SIG-M5 treated with dmso at 0.1 percent for 504 hours (cell line): ENCODE results near the gene NT5DC3.

ENCODE experiments used
- DNase-seq: peaks from one replicate; lab custom pipeline; 2025; ENCODE audit not compliant: unreplicated experiment; lab: John Stamatoyannopoulos, UW

Gene NT5DC3

DNA sequence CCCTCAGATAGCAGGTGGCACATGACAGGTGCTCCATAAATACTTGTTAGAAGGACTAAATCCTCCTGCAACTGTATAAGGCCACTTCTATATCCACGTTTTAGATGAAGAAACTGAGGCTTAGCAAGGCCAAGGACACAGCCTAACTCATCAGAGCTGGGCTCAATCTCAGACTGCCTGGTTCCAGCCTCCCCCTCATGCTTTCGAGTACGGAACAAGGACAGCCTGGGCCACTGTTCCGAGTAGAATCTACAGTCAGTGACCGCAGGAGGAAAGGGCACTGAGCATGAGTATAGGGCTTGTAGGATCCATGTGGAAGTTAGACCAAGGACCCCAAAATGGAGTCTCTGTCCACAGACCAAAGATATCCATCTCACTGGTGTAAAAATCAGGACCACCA, 84.6 kb downstream of the NT5DC3 start:
- no peak for DNase-seq

- DNase-seq: no peak
Observed at GRCh38 chr12:103755425-103755824, 85.6 kb downstream of the NT5DC3 start.

DNA sequence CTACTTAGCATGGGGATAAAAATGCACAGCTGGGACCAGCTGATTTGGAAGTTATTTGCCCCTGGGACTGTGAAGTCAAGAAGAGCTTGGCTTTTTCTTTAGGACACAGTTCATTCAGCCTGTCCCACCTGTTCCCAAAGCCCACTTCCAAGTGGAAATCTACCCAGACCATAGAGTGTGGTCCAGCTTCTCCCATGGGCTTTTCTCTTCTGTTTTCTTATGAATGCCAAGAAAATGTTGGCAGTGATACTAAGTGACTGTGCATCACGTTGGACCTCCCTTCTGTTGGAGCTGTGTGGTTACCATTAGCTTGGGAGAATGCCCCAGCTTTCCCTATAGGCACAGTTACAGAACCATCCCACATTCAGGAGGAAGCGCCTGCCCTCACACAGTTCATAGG, 89.4 kb downstream of the NT5DC3 start:
- DNase-seq: no peak

DNA sequence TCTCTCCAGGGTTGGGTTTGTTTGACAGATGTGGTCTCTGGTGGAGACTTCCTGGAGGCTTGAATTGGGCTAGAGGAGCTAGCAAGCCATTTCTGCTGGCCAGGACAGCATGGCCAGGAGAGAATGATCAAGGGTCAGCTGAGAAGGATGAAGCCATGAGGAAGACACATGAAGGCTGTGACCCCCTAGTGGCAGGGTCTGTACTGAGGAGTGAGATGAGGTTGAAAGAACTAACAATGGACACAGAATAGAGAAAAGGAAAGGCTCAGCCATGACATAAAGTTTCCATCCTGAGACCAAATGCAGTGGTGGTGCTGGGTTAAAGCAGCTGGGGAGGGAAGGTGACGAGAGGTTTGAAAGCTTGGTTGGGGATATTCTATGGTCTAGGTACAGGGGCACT, 89.9 kb downstream of the NT5DC3 start:
- DNase-seq: peak; percentile 10

- DNase-seq: no peak
Observed at GRCh38 chr12:103748875-103749274, 92.2 kb downstream of the NT5DC3 start.

DNA sequence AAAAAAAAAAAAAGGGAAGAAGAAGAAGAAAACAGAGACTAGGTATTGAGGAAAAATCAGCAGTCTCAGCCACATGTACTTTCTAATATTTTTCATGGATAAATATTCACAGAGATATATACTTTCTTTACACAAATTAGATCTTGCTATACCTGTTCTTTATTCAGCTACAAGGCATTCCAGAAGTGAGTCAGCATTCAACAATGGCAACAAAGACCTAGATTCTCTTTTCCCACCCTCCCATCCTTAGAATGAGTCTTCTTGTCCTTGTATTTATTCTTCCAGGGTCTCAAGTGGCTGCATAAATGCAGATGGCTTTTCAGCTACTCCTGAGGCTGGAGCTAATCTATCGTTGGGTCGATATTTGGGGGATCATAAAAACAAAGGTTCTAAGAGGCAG, 93.0 kb downstream of the NT5DC3 start:
- no peak for DNase-seq

- no peak for DNase-seq
Observed at GRCh38 chr12:103745962-103746361, 95.1 kb downstream of the NT5DC3 start.

DNA sequence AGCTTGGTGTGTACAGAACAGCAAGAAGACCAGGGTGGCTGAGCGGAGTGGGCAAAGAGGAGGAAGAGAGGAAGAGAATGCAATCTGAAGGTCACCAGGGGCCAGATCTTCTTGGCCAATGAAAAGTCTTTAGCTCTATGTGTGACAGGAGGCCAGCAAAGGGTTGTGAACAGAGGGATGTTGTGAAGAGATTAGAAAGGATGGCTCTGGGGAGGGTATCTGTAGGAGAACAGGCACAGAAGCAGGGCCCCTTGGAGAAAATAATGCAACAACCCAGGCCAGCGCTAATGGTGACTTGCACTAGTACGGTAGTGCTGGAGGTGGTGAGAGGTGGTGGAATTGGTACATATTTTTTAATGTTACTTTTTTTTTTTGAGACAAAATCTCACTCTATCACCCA, 97.2 kb downstream of the NT5DC3 start:
- DNase-seq: no peak

- no peak for DNase-seq
Observed at GRCh38 chr12:103742349-103742932, 98.6 kb downstream of the NT5DC3 start.

DNA sequence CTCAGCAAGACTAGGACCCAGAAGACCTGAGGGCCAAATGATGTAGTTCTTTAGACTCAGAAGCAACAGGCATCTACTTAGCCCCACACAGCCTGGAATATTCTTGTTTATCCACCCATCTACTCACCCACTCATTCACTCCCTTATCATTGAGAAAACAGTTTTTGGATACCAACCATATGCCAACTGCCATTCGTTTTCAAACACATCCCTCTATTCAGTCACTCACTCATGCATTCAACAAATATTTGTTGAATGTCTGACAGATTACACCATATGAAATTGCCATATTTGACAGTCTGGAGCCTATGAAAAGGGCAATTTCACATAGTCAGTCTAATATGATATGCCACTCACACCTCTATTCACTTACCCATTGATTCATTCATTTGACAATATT, 103.2 kb downstream of the NT5DC3 start:
- no peak for DNase-seq

DNA sequence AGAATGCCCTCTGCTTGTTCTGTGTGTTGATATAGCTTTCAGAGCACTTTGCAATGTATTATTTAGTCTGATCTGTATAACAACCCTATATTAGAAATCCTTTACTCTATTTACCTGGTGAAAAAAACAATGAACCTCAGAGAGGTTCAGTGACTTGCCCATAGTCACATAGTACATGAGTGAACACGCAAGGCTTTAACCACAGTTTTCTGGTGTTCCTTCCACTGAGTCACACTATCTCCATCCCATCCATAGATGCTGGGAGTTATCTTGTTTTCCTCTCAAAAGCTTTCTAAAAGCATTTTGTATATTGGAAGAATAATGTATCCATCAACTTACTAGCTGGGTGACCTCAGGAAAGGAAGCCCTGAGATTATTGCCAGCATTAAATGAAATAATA, 104.5 kb downstream of the NT5DC3 start:
- DNase-seq: no peak

DNA sequence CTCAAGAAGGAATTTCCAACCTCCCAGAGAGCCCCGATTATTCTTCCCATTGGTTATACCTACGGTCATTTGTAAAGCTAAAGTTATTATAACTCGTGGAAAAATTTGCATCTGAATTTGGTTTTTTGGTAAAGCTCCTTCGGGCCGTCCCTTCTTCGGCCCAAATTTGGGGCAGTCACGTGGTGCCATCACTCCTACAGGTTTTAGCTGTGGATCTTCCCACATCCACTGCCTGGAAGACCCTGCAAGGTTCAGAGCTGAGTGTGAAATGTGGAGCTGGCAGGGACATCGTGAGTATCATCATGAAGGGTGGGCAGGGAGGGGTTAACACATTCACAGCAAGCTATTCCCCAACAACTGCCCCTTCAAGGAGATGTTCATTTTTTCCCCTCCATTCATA, 105.7 kb downstream of the NT5DC3 start:
- no peak for DNase-seq

DNA sequence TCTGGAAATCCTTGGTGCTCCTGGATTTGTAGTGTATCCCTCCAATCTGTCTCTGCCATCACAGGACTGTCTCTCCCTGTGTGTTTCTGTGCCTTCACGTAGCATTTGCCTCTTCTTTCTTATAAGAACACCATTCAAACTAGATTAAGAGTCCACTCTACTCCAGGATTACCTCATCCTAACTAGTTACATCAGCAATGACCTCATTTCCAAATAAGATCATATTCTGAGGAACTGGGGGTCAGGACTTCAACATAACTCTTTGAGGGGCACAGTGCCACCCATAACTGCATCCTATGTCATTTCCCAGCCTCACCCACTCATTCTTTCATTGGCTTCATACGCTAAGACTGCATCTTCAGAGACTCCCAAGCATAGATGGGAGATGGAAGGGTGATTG, 106.2 kb downstream of the NT5DC3 start:
- DNase-seq: no peak

DNA sequence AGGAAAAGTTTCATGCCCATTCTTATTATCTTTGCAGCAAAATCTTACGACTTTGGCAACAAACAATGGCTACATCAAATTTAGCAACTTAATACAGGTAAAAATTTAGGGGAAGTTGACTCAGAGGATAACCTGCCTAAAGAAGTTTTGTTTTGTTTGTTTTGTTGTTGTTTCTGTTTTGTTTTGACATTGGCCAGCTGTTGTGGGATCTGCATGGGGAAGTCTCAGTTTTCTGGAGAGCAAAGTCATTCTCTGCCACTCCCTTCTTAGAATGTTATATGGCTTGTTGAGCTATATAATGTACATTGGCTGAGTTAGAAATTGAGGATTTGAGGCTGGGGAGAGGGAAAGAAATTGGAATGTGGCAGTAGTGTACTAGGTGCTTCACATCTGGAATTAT, 109.5 kb downstream of the NT5DC3 start:
- DNase-seq: no peak

DNA sequence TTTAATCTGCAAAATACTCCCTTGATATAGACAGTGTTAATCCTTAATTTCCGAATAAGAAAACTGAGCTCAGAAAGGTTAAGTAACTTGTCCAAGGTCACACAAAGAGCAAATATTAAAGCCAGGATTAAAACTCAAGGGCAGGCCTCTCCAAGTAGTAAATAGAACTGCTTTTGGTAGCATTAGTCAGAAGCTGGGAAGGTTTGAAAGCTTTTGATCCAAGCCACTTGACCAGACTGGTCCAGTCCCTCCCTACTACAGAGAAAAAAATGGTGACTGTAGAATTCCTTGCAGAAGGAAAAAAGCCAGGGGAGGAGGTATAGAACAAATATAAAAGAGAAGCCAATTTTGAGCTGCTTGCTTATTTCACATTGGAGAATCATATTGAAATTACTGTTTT, 111.5 kb downstream of the NT5DC3 start:
- DNase-seq: no peak

- DNase-seq: no peak
Observed at GRCh38 chr12:103728323-103728722, 112.7 kb downstream of the NT5DC3 start.

DNA sequence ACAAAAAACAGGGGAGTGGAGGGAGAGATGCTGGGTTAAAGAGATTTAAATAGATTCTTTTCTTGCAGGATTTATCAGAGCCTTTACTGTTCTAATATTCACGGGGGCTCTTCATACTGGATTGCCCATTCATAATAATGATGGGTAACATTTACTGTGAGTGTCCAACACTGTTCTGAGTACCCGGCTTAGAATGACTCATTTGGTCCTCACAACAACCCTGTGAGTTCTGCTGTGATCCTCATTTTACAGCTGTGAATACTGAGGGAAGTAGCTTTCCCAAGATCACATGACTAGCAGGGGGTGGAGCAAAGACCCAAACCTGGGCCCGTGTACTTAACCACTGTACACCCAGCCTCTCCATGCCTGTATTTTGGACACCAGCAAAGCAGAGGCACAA, 113.4 kb downstream of the NT5DC3 start:
- DNase-seq: no peak

DNA sequence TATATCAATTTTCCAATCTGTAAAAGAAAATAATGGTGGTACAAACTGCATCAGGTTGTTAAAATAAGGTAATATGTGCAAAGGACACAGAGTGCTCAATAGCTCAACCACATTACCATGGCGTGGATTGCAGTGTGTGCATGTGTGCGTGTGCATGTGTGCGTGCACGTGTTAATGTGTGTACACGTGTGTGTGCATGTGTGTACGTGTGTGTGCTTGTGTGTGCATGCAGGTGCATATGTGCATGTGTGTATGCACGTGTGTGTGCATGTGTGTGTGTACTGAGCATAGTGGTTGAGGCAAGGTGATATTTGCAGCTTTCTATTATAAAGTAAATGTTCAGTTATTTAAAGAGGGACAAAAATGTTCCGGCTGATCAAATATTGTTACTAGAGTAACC, 115.6 kb downstream of the NT5DC3 start:
- no peak for DNase-seq
